OCI-LY1 (cell line): ENCODE results near the gene MACROD2.
A peak's percentile ranks its signal among the peaks of the same experiment; 100 is the strongest.

Source experiments
- H2AFZ ChIP-seq: fragments of 200-600 bp; sonication (generic), shearing (Covaris generic); 2 replicates; pipeline ENCODE4 v1.6.0; 2014; ENCODE audit warnings: antibody characterized with exemption, mild to moderate bottlenecking, low read length
- H3F3A ChIP-seq: fragments of 200-600 bp; sonication (generic), shearing (Covaris generic); 2 replicates; pipeline ENCODE4 v1.6.0; 2014; ENCODE audit warnings: mild to moderate bottlenecking, antibody characterized with exemption, low read length, moderate library complexity; ENCODE audit not compliant: insufficient read depth
- H3K27ac ChIP-seq: fragments of 200-600 bp; sonication (generic); 2 replicates; pipeline ENCODE4 v1.5.1; 2014; ENCODE audit warnings: low read length, mixed run types, mild to moderate bottlenecking, low read depth; ENCODE audit not compliant: poor library complexity, severe bottlenecking
- H3K27me3 ChIP-seq: fragments of 200-600 bp; sonication (generic); 2 replicates; pipeline ENCODE4 v1.6.0; 2014; ENCODE audit warnings: antibody characterized with exemption, mild to moderate bottlenecking, low read length, moderate library complexity; ENCODE audit not compliant: insufficient read depth
- H3K36me3 ChIP-seq: fragments of 200-600 bp; sonication (generic); 2 replicates; pipeline ENCODE4 v1.6.1; 2014; ENCODE audit warnings: mild to moderate bottlenecking, antibody characterized with exemption, low read length, moderate library complexity, mixed read lengths; ENCODE audit not compliant: insufficient read depth
- H3K4me1 ChIP-seq: fragments of 200-600 bp; sonication (generic); 2 replicates; pipeline ENCODE4 v1.5.1; 2014; ENCODE audit warnings: mild to moderate bottlenecking, low read length, moderate library complexity; ENCODE audit not compliant: insufficient read depth, severe bottlenecking
- H3K4me2 ChIP-seq: fragments of 200-600 bp; sonication (generic), shearing (Covaris generic); 2 replicates; pipeline ENCODE4 v1.6.1; 2014; ENCODE audit warnings: low read length
- H3K4me3 ChIP-seq: fragments of 200-600 bp; sonication (generic); 2 replicates; pipeline ENCODE4 v1.5.1; 2014; ENCODE audit warnings: low read length, low read depth, mild to moderate bottlenecking, mixed read lengths; ENCODE audit not compliant: poor library complexity, severe bottlenecking
- H3K79me2 ChIP-seq: fragments of 200-600 bp; shearing (Covaris generic); 2 replicates; pipeline ENCODE4 v1.6.1; 2016; ENCODE audit warnings: mixed run types, low read length, mixed read lengths; ENCODE audit not compliant: insufficient read depth
- H3K9ac ChIP-seq: fragments of 200-600 bp; sonication (generic), shearing (Covaris generic); 2 replicates; pipeline ENCODE4 v1.6.1; 2014; ENCODE audit warnings: mild to moderate bottlenecking, low read length, mixed read lengths
- H3K9me2 ChIP-seq: fragments of 200-600 bp; sonication (generic), shearing (Covaris generic); 2 replicates; pipeline ENCODE4 v1.6.1; 2014; ENCODE audit warnings: low read depth, mild to moderate bottlenecking, low read length, mixed read lengths
- H3K9me3 ChIP-seq: fragments of 200-600 bp; shearing (Covaris generic); 2 replicates; pipeline ENCODE4 v1.6.1; 2014; ENCODE audit warnings: low read length, mixed read lengths
- H4K20me1 ChIP-seq: fragments of 200-600 bp; sonication (generic), shearing (Covaris generic); 2 replicates; pipeline ENCODE4 v1.6.0; 2016; ENCODE audit warnings: mild to moderate bottlenecking, low read length; ENCODE audit not compliant: insufficient read depth
- CTCF ChIP-seq: fragments of 200-600 bp; sonication (generic), shearing (Covaris generic); IDR thresholded peaks from 2 replicates; pipeline ENCODE4 v1.5.1; 2017; ENCODE audit warnings: mild to moderate bottlenecking, antibody characterized with exemption, low read length, moderate library complexity, mixed read lengths
- EZH2 ChIP-seq: fragments of 200-600 bp; sonication (generic), shearing (Covaris generic); IDR thresholded peaks from 2 replicates; pipeline ENCODE4 v1.8.0; 2017; ENCODE audit warnings: borderline replicate concordance, mixed run types, mild to moderate bottlenecking, antibody characterized with exemption, low read length, moderate library complexity, mixed read lengths

The MACROD2 gene

GRCh38 chr20:15642109-15642508 lies 1646.8 kb downstream of the MACROD2 start:
- Histone ChIP-seq H3K79me2 (no peaks in the 10 kb centered on the region), H3F3A (no peaks in the 10 kb centered on the region), H4K20me1 (no peaks in the 10 kb centered on the region), H3K4me3 (no peak overlapping the region), H3K27me3 (no peaks in the 10 kb centered on the region), H3K9ac (no peak overlapping the region), H3K9me2 (no peaks in the 10 kb centered on the region), H2AFZ (no peak overlapping the region), H3K9me3 (no peaks in the 10 kb centered on the region), H3K36me3 (no peaks in the 10 kb centered on the region), H3K4me1 (no peaks in the 10 kb centered on the region), H3K27ac (no peak overlapping the region), H3K4me2 (no peak overlapping the region)
- no peak for TF ChIP-seq CTCF
- no peak for TF ChIP-seq EZH2

- no peak overlapping the region for H3K4me3 ChIP-seq
- TF ChIP-seq EZH2 = no peak
- no peak for TF ChIP-seq CTCF
- H2AFZ ChIP-seq = no peak overlapping the region
- no peaks in the 10 kb centered on the region for H3K36me3 ChIP-seq
- H3F3A ChIP-seq = no peaks in the 10 kb centered on the region
- H3K4me1 ChIP-seq = no peaks in the 10 kb centered on the region
- no peaks in the 10 kb centered on the region for H4K20me1 ChIP-seq
- H3K9me2 ChIP-seq = no peaks in the 10 kb centered on the region
- H3K79me2 ChIP-seq = no peaks in the 10 kb centered on the region
- H3K9ac ChIP-seq = no peak overlapping the region
- H3K4me2 ChIP-seq = no peak overlapping the region
- no peak overlapping the region for H3K27ac ChIP-seq
- H3K9me3 ChIP-seq = no peaks in the 10 kb centered on the region
- H3K27me3 ChIP-seq = no peaks in the 10 kb centered on the region
Observed at GRCh38 chr20:15642676-15643075, 1647.4 kb downstream of the MACROD2 start.

DNA sequence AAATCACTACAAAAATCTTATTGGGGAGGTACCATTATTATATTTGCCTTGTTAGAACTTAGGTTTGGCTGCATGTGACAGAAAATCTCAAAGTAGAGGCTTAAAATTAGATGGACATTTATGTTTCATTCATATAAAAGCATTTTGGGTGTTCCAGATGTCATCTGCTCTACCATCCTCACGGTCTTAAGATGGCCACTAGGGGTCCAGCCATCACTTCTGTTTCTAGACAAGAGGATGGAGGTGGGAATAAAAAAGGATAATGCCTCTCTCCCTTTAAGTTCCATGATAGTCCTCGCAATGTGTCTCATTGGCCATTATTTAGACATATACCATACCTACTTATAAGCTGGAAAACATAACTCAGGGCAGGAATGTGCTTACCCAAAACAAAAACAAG lies 1648.4 kb downstream of the MACROD2 start:
- Histone ChIP-seq H3K4me3 (no peak overlapping the region), H3K4me1 (no peaks in the 10 kb centered on the region), H3K27ac (no peak overlapping the region), H3K4me2 (no peak overlapping the region), H3F3A (no peaks in the 10 kb centered on the region), H4K20me1 (no peaks in the 10 kb centered on the region), H3K9ac (no peak overlapping the region), H3K79me2 (no peaks in the 10 kb centered on the region), H3K9me2 (no peaks in the 10 kb centered on the region), H2AFZ (no peak overlapping the region), H3K36me3 (no peaks in the 10 kb centered on the region), H3K27me3 (no peaks in the 10 kb centered on the region), H3K9me3 (no peaks in the 10 kb centered on the region)
- TF ChIP-seq EZH2 (no peak), CTCF (peak; percentile 24; the same call in 1 of the 2 replicates)
